RWPE1 (cell line): ENCODE results near the gene SPINT2.

ENCODE experiments used
- CTCF ChIA-PET: fragments of 350-600 bp; sonication (Branson Sonifier 250); formaldehyde crosslinking; extraction: SDS; loops from one replicate; lab custom pipeline; 2021; lab: Yijun Ruan, JAX
- POLR2A ChIA-PET: fragments of 400-600 bp; formaldehyde crosslinking; extraction: SDS; loops from one replicate; lab custom pipeline; 2020; ENCODE audit warnings: antibody characterized with exemption; ENCODE audit not compliant: low non-redundant PET; lab: Yijun Ruan, JAX
- DNase-seq: peaks from one replicate; pipeline ENCODE4 v3.0.0; 2012; ENCODE audit warnings: low spot score
- H3K27ac ChIP-seq: fragments of 450-650 bp; 2 replicates; pipeline ENCODE4 v1.5.1; 2017
- CTCF ChIP-seq: fragments of 450-650 bp; conservative IDR thresholded peaks from 2 replicates; pipeline ENCODE4 v1.5.1; 2017; ENCODE audit warnings: low read depth, mild to moderate bottlenecking

Gene SPINT2

GRCh38 chr19:38326591-38326990 lies 62.2 kb downstream of the SPINT2 start:
- CTCF ChIA-PET = interaction anchor here (1.2 kb wide), 1 partner anchor 8 kb away, joined by 6 read pairs; no protein-coding TSS in a partner anchor
- DNase-seq = no peak
- no peak for TF ChIP-seq CTCF
- POLR2A ChIA-PET = no interaction called here
- H3K27ac ChIP-seq = peak overlapping the region; percentile 35

- ChIA-PET POLR2A (no interaction called here), CTCF (no interaction called here)
- no peak for DNase-seq
- peak overlapping the region; percentile 17; the same call in 1 of the 2 replicates for H3K27ac ChIP-seq
- TF ChIP-seq CTCF = no peak
Measured at GRCh38 chr19:38329651-38330050, 65.3 kb downstream of the SPINT2 start.

GRCh38 chr19:38331728-38332127 lies 67.4 kb downstream of the SPINT2 start:
- TF ChIP-seq CTCF = no peak
- H3K27ac ChIP-seq = no peak overlapping the region
- ChIA-PET CTCF (no interaction called here), POLR2A (no interaction called here)
- DNase-seq = no peak

- ChIA-PET POLR2A (no interaction called here), CTCF (interaction anchor here (1.2 to 1.5 kb wide), 2 partner anchors 89 to 100 kb away, joined by 3 to 11 read pairs; no protein-coding TSS in a partner anchor)
- H3K27ac ChIP-seq = 0 out of 2 replicates have a peak overlapping the region, but pooled peaks have one; percentile 94
- no peak for TF ChIP-seq CTCF
- no peak for DNase-seq
Measured at GRCh38 chr19:38333245-38333644, 68.9 kb downstream of the SPINT2 start.

GRCh38 chr19:38335949-38336637 lies 71.7 kb downstream of the SPINT2 start:
- peak; percentile 96 for DNase-seq
- CTCF ChIA-PET = interaction anchor here (0.6 to 1.5 kb wide), 7 partner anchors 26 to 420 kb away, joined by 3 to 12 read pairs (median 3); no protein-coding TSS in a partner anchor
- TF ChIP-seq CTCF = no peak
- peak overlapping the region; percentile 94 for H3K27ac ChIP-seq
- POLR2A ChIA-PET = interaction anchor here (0.6 to 1.0 kb wide), 3 partner anchors 32 to 93 kb away, joined by 3 to 7 read pairs (median 4); partner anchors contain the start of genes GGN and SPRED3

GRCh38 chr19:38336638-38337359 lies 72.4 kb downstream of the SPINT2 start:
- CTCF ChIA-PET = interaction anchor here (1.0 kb wide), 1 partner anchor 26 kb away, joined by 3 read pairs; no protein-coding TSS in a partner anchor
- POLR2A ChIA-PET = no interaction called here
- DNase-seq = peak; percentile 91
- H3K27ac ChIP-seq = peak overlapping the region; percentile 94
- TF ChIP-seq CTCF = no peak
